ENCODE data around the gene WDFY3.

Gene WDFY3

DNA sequence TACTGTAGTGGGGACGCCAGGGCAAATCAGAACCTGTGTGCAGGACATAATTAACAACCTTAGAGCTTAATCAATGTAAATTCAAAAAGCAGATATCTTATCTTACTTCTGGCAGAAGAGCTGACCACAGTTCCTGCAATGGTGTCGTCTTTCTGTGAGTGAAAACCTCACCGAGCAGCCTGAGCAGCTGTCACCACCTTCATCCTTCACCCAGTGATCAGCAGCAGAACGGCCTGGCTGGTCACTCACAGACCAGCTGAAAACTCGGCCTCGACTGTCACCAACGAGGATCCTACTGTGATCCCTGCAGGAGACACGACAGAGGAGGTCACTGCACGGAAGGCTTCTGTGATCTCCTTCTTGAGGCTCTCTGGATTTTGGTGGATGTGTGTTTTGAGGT, 289.4 kb downstream of the WDFY3 start:
- no peak overlapping the region for H3K27ac ChIP-seq (ENCODE audit: low read depth, low read length, poor library complexity, severe bottlenecking)
- H2AFZ ChIP-seq (ENCODE audit: low read length) = no peak overlapping the region
- H4K20me1 ChIP-seq (ENCODE audit: insufficient read depth, low read length) = no peaks in the 10 kb centered on the region
- H3K36me3 ChIP-seq (ENCODE audit: insufficient read depth, low read length) = no peaks in the 10 kb centered on the region
- no peak overlapping the region for H3K4me2 ChIP-seq (ENCODE audit: low read length)
- H3K27me3 ChIP-seq (ENCODE audit: insufficient read depth, low read length) = no peaks in the 10 kb centered on the region
- H3K9me3 ChIP-seq (ENCODE audit: low read length) = no peaks in the 10 kb centered on the region
- no peak overlapping the region for H3K4me3 ChIP-seq (ENCODE audit: low read depth, low read length, poor library complexity, severe bottlenecking)
- no peaks in the 10 kb centered on the region for H3K79me2 ChIP-seq (ENCODE audit: insufficient read depth, low read length)
- H3K9me2 ChIP-seq (ENCODE audit: low read depth, low read length) = no peaks in the 10 kb centered on the region
- H3K4me1 ChIP-seq (ENCODE audit: insufficient read depth, low read length, severe bottlenecking) = no peaks in the 10 kb centered on the region
- H3K9ac ChIP-seq (ENCODE audit: low read length) = no peak overlapping the region
- TF ChIP-seq EZH2 (IDR thresholded peaks at IDR 0.05; ENCODE audit: borderline replicate concordance, low read length) = no peak
- TF ChIP-seq CTCF (IDR thresholded peaks at IDR 0.05; ENCODE audit: low read length) = no peak
- H3F3A ChIP-seq (ENCODE audit: insufficient read depth, low read length) = no peaks in the 10 kb centered on the region

DNA sequence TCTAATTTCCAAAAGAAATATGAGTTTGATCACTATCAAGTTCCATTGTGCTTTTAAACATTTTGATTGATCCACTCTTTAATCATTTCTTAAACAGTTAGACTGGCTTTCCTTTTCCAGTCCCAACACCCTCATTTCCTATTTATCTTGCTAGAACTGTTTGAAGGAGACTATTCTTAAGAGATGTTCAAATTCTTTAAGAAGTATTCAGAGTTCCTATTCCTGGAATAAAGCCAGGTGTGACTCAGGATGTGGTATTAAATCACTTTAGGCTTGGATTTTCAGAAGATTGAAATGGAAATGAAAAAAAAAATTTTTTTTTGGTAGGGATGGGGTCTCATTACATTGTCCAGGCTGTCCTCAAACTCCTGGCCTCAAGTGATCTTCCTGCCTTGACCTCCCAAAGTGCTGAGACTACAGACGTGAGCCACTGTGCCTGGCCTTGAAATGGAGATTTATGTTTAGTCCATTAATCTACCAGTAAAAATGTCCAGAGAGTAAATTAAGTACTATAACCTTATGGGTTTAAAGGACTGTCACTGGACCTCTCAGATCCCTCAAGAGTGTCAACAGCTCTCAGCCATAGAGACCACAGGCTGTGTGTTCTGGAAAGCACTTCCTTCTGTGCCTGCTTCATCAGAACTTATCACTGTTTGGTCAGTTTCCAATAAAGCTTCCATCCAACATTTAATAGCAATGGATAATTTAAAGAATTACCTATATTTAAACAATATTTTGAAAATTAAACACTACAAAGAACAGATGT, 292.8 kb downstream of the WDFY3 start:
- Histone ChIP-seq H3K36me3 (ENCODE audit: insufficient read depth, low read length) (no peaks in the 10 kb centered on the region), H3K79me2 (ENCODE audit: insufficient read depth, low read length) (no peaks in the 10 kb centered on the region), H3K27ac (ENCODE audit: low read depth, low read length, poor library complexity, severe bottlenecking) (no peak overlapping the region), H3F3A (ENCODE audit: insufficient read depth, low read length) (no peaks in the 10 kb centered on the region), H4K20me1 (ENCODE audit: insufficient read depth, low read length) (no peaks in the 10 kb centered on the region), H3K4me3 (ENCODE audit: low read depth, low read length, poor library complexity, severe bottlenecking) (no peak overlapping the region), H3K4me1 (ENCODE audit: insufficient read depth, low read length, severe bottlenecking) (no peaks in the 10 kb centered on the region), H3K27me3 (ENCODE audit: insufficient read depth, low read length) (no peaks in the 10 kb centered on the region), H3K4me2 (ENCODE audit: low read length) (no peak overlapping the region), H3K9me2 (ENCODE audit: low read depth, low read length) (no peaks in the 10 kb centered on the region), H2AFZ (ENCODE audit: low read length) (no peak overlapping the region), H3K9ac (ENCODE audit: low read length) (no peak overlapping the region), H3K9me3 (ENCODE audit: low read length) (no peaks in the 10 kb centered on the region)
- no peak for TF ChIP-seq CTCF (IDR thresholded peaks at IDR 0.05; ENCODE audit: low read length)
- TF ChIP-seq EZH2 (IDR thresholded peaks at IDR 0.05; ENCODE audit: borderline replicate concordance, low read length) = no peak

DNA sequence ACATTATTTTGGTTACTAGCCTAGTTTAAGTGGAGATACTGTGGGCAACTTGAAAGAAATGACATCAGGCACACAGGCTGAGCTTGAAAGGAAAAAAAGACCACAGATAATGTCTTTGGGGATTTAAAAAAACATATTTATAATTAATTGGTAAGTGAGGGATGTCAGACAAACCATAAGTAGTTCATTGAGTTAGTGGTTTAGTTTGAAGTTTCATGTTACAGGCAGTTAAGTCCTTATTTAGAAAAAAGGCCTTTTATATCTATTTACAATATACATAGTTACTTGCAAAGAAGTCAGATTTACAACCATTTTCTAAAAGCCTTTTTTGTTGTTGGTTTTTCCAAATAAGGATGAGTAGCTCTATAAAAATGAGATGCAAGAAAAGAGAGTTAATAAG, 294.3 kb downstream of the WDFY3 start:
- H3K27me3 ChIP-seq (ENCODE audit: insufficient read depth, low read length) = no peaks in the 10 kb centered on the region
- H3K9ac ChIP-seq (ENCODE audit: low read length) = no peak overlapping the region
- H3K27ac ChIP-seq (ENCODE audit: low read depth, low read length, poor library complexity, severe bottlenecking) = no peak overlapping the region
- no peak overlapping the region for H3K4me3 ChIP-seq (ENCODE audit: low read depth, low read length, poor library complexity, severe bottlenecking)
- no peaks in the 10 kb centered on the region for H3F3A ChIP-seq (ENCODE audit: insufficient read depth, low read length)
- H3K36me3 ChIP-seq (ENCODE audit: insufficient read depth, low read length) = no peaks in the 10 kb centered on the region
- no peaks in the 10 kb centered on the region for H3K9me3 ChIP-seq (ENCODE audit: low read length)
- H2AFZ ChIP-seq (ENCODE audit: low read length) = no peak overlapping the region
- H3K4me2 ChIP-seq (ENCODE audit: low read length) = no peak overlapping the region
- no peaks in the 10 kb centered on the region for H3K4me1 ChIP-seq (ENCODE audit: insufficient read depth, low read length, severe bottlenecking)
- H3K9me2 ChIP-seq (ENCODE audit: low read depth, low read length) = no peaks in the 10 kb centered on the region
- no peak for TF ChIP-seq CTCF (IDR thresholded peaks at IDR 0.05; ENCODE audit: low read length)
- no peak for TF ChIP-seq EZH2 (IDR thresholded peaks at IDR 0.05; ENCODE audit: borderline replicate concordance, low read length)
- H3K79me2 ChIP-seq (ENCODE audit: insufficient read depth, low read length) = no peaks in the 10 kb centered on the region
- H4K20me1 ChIP-seq (ENCODE audit: insufficient read depth, low read length) = no peaks in the 10 kb centered on the region
